Stimulated activated CD8-positive, alpha-beta memory T cell treated with anti-CD3 and anti-CD28 coated beads, Interleukin-2, amount 100 ng/mL, for 48 hours (primary cell): ENCODE results near the gene RAB9A.
"Not testable (repeated sequence)": the region's sequence is repeated elsewhere in the genome, so short reads cannot be mapped to it uniquely, and the experiment has no call there.

Experiments
- DNase-seq, 2 donors: peaks; one replicate each; pipeline ENCODE4 v3.0.0-alpha.2; 2020; ENCODE audit warnings: low read depth in 2 of 2

Gene RAB9A

DNA sequence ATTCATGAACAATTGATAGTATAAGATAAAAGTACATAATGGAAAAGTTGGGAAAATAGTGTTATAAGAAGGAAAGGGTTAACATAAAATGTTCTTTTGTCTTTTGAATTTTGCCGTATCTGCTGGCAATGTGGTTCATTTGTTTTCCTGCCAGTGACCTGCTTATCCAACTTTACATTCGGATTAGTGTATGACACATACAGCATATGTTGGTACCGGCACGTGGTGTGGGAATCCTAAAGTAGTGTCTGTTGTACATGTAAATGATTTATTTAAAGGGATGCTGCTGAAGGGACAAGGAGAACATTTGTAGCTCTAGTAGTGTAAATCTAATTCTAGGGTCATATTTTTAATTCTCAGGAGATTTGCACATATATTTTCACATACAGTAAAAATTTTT is 11.5 kb downstream of the RAB9A start:
- no peak for DNase-seq

- no peak for DNase-seq
Measured at GRCh38 chrX:13702111-13702789, 13.3 kb downstream of the RAB9A start.

- DNase-seq: no peak
Measured at GRCh38 chrX:13703135-13703534, 14.2 kb downstream of the RAB9A start.

GRCh38 chrX:13703589-13703988 is 14.7 kb downstream of the RAB9A start:
- no peak for DNase-seq

- no peak for DNase-seq
Measured at GRCh38 chrX:13711141-13711540, 22.2 kb downstream of the RAB9A start.

GRCh38 chrX:13716455-13716854 is 27.5 kb downstream of the RAB9A start:
- DNase-seq: no peak

GRCh38 chrX:13716905-13717304 is 28.0 kb downstream of the RAB9A start:
- DNase-seq: no peak

DNA sequence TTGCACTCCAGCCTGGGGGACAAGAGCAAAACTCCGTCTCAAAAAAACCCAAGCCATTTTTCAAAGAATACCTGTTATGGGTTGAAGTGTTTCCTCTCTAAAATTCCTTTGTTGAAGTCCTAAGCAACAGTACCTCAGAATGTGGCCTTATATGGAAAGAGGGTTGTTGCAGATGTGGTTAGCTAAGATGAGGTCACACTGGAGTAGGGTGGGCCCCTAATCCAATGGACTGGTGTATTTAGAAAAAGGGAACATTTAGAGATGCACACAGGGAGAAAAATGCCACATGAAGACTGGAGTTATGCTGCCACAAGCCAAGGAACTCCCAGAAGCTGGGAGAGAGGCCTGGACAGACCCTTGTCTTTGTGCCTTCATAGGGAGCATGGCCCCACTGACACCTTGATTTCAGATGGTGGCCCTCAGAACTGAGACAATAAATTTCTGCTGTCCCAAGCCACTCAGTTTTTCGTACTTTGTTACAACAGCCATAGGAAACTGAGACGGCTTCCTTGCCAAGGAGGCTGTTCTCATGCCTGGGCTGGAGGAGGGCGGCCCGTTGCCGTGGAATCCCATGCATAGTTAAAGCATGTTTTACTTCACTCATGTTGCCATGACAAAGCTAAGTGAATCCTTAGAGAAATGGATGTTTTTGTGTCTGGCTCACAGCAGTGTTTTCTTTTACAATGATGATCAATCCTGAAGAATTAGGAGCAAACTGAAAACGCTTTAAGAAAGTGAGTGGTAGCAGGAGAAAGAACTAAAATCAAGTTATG is 29.0 kb downstream of the RAB9A start:
- DNase-seq: no peak

- no peak for DNase-seq
Measured at GRCh38 chrX:13719192-13719856, 30.4 kb downstream of the RAB9A start.

DNA sequence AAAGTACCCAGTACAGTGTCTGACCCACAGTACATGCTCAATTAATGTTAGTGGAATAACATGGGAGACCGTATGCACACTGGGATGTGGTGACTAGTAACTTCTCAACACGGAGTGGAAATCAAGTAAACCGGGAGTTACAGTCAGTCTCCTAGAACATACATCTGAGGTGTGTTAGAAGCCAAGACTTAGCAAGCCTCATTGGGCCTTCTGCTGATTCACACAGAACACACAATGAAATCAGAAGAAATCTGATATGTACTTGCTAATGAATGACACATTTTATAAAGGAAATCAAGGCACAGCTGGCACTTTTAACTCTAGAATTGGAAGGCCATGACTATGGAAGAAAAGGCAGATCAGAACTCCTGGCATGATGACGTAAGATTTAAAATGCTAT is 32.4 kb downstream of the RAB9A start:
- no peak for DNase-seq

DNA sequence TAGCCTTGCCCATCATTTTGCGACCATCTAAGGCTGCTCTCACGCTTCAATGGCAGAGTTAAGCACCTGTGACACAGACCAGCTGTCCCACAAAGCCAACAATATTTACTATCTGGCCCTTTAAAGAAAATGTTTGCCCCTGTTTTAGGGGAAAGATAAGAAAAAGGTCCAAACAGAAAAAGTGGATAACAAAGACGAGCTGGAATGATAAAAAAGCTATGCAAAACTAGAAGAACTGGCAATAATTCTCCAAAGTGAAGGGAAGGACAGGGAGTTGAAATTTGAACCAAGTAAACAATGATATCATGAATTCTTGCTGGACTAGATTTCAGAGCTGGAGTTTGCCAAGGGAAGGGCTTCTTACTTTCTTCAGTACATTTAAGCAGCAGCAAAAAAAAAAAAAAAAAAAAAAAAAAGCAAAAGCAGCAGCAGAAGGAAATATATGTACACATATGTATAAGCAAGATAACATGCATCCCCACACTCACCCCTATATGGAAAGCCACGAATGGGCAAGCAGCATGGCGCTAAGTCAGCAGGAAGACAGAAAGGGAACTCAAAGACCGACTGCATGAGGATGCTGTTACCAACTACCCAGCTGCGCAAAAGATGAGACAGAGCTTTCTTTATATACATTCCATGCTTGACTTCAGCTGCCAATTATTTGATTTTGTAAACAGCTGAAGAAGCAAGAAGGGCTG is 33.0 kb downstream of the RAB9A start:
- no peak for DNase-seq

DNA sequence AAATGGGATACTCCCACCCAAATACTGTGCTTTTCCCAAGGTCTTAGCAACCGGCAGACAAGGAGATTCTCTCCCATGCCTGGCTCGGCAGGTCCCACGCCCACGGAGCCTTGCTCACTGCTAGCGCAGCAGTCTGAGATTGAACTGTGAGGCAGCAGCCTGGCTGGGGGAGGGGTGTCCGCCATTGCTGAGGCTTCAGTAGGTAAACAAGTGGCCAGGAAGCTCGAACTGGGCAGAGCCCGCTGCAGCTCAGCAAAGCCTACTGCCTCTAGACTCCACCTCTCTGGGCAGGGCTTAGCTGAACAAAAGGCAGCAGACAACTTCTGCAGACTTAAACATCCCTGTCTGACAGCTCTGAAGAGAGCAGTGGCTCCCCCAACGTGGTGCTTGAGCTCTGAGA is 36.0 kb downstream of the RAB9A start:
- DNase-seq: peak; percentile 9 to 11

DNA sequence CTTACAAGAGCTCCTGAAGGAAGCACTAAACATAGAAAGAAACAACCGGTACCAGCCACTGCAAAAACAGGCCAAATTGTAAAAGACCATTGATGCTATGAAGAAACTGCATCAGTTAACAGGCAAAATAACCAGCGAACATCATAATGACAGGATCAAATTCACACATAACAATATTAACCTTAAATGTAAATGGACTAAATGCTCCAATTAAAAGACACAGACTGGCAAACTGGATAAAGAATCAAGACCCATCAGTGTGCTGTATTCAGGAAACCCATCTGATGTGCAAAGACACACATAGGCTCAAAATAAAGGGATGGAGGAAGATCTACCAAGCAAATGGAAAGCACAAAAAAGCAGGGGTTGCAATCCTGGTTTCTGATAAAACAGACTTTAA is 37.7 kb downstream of the RAB9A start:
- not testable (repeated sequence) for DNase-seq

- not testable (repeated sequence) for DNase-seq
Measured at GRCh38 chrX:13730523-13730922, 41.6 kb downstream of the RAB9A start.

GRCh38 chrX:13732246-13733067 is 43.5 kb downstream of the RAB9A start:
- DNase-seq: no peak

DNA sequence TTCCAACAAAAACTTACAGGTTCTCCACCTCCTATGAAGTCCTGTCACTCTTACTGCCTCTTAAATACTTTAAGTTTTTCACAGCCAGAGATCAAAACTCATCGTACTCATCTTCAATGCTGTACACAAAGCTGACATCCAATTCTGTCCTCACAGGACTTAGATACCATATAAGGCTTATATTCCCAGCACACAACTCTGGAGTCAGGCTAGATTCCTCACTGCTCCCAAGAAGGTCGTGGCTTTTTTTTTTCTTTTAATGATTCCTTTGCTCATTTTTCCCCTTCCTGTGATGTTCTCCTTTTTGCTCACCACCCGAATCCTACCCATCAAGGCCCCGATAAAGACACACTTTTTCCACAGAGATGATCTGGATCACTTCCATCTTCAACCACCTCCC is 44.6 kb downstream of the RAB9A start:
- DNase-seq: no peak

GRCh38 chrX:13734278-13735172 is 45.6 kb downstream of the RAB9A start, which contains the start of the genes OFD1 and TRAPPC2:
OFD1 (plus strand) TSS chrX:13734748; CDS start chrX:13735072, 324 bp downstream.
TRAPPC2 (minus strand) TSS chrX:13734620; CDS start chrX:13719963, 14,657 bp downstream.
- peak; percentile 79 to 81 for DNase-seq

DNA sequence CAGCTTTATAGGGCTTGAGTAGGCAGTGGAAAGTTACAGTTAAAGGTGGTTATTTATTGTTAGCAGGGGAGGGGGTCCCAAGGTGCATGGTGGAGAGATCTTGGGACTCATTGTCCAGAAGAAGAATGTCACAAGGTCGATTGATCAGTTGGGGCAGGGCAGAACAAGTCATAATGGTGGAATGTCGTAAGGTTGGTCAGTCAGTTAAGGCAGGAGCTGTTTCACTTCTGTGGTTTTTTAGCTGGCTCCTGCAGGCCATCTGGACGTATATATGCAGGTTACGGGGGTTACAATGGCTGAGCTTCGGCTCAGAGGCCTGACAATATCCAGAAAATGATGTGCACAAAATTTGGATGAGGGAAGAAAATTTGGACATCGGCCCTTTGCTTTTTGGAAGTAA is 52.8 kb downstream of the RAB9A start:
- no peak for DNase-seq

- DNase-seq: no peak
Measured at GRCh38 chrX:13742397-13743176, 53.7 kb downstream of the RAB9A start.
